ENCODE data around the gene PFN3.

The PFN3 gene

GRCh38 chr5:177355868-177356168 lies 44.6 kb downstream of the PFN3 start:
- TF ChIP-seq SNAI2 (CRISPR knock-in tag; IDR thresholded peaks at IDR 0.05) (no peak), CSDC2 (CRISPR knock-in tag; IDR thresholded peaks at IDR 0.05) (no peak), OSR1 (CRISPR knock-in tag; IDR thresholded peaks at IDR 0.05) (no peak), ZNF70 (CRISPR knock-in tag; IDR thresholded peaks at IDR 0.05) (no peak), ZFP3 (CRISPR knock-in tag; IDR thresholded peaks at IDR 0.05) (no peak), GLIS3 (CRISPR knock-in tag; IDR thresholded peaks at IDR 0.05) (no peak), ISL1 (CRISPR knock-in tag; IDR thresholded peaks at IDR 0.05) (no peak), RARB (CRISPR knock-in tag; IDR thresholded peaks at IDR 0.05) (no peak), POU6F1 (CRISPR knock-in tag; IDR thresholded peaks at IDR 0.05; ENCODE audit: borderline replicate concordance, low read depth) (no peak), PATZ1 (CRISPR knock-in tag; IDR thresholded peaks at IDR 0.05; ENCODE audit: borderline replicate concordance) (no peak)
- ATAC-seq: no peak

GRCh38 chr5:177355162-177355867 lies 45.1 kb downstream of the PFN3 start:
- ATAC-seq: no peak
- TF ChIP-seq ZC3H10 (CRISPR knock-in tag; IDR thresholded peaks at IDR 0.05): no peak
- TF ChIP-seq PATZ1 (CRISPR knock-in tag; IDR thresholded peaks at IDR 0.05; ENCODE audit: borderline replicate concordance): no peak
- TF ChIP-seq POU6F1 (CRISPR knock-in tag; IDR thresholded peaks at IDR 0.05; ENCODE audit: borderline replicate concordance, low read depth): no peak
- no peak for TF ChIP-seq CSDC2 (CRISPR knock-in tag; IDR thresholded peaks at IDR 0.05)
- TF ChIP-seq ZNF70 (CRISPR knock-in tag; IDR thresholded peaks at IDR 0.05): no peak
- no peak for TF ChIP-seq ESRRG (CRISPR knock-in tag; IDR thresholded peaks at IDR 0.05)
- TF ChIP-seq GLIS3 (CRISPR knock-in tag; IDR thresholded peaks at IDR 0.05): no peak
- TF ChIP-seq CREB5 (CRISPR knock-in tag; IDR thresholded peaks at IDR 0.05; ENCODE audit: low read depth): no peak
- TF ChIP-seq RARB (CRISPR knock-in tag; IDR thresholded peaks at IDR 0.05): no peak
- no peak for TF ChIP-seq ARNTL (CRISPR knock-in tag; IDR thresholded peaks at IDR 0.05; ENCODE audit: borderline replicate concordance, low read depth)
- no peak for TF ChIP-seq PPARA (CRISPR knock-in tag; IDR thresholded peaks at IDR 0.05; ENCODE audit: borderline replicate concordance)
- no peak for TF ChIP-seq ISL1 (CRISPR knock-in tag; IDR thresholded peaks at IDR 0.05)
- no peak for TF ChIP-seq TCF4 (CRISPR knock-in tag; IDR thresholded peaks at IDR 0.05; ENCODE audit: borderline replicate concordance)
- no peak for TF ChIP-seq CSRNP3 (CRISPR knock-in tag; IDR thresholded peaks at IDR 0.05)

GRCh38 chr5:177354711-177355110 lies 45.8 kb downstream of the PFN3 start:
- ATAC-seq: no peak
- TF ChIP-seq ZFP30 (CRISPR knock-in tag; IDR thresholded peaks at IDR 0.05): no peak
- no peak for TF ChIP-seq ZC3H10 (CRISPR knock-in tag; IDR thresholded peaks at IDR 0.05)
- no peak for TF ChIP-seq ZNF565 (CRISPR knock-in tag; conservative IDR thresholded peaks at IDR 0.05; ENCODE audit: low read depth)
- TF ChIP-seq CSRNP3 (CRISPR knock-in tag; IDR thresholded peaks at IDR 0.05): no peak
- no peak for TF ChIP-seq ISL1 (CRISPR knock-in tag; IDR thresholded peaks at IDR 0.05)
- TF ChIP-seq BACH2 (CRISPR knock-in tag; IDR thresholded peaks at IDR 0.05; ENCODE audit: borderline replicate concordance): no peak
- TF ChIP-seq TCF4 (CRISPR knock-in tag; IDR thresholded peaks at IDR 0.05; ENCODE audit: borderline replicate concordance): no peak
- TF ChIP-seq ARNTL (CRISPR knock-in tag; IDR thresholded peaks at IDR 0.05; ENCODE audit: borderline replicate concordance, low read depth): no peak
- TF ChIP-seq ESRRG (CRISPR knock-in tag; IDR thresholded peaks at IDR 0.05): no peak
- no peak for TF ChIP-seq SNAI2 (CRISPR knock-in tag; IDR thresholded peaks at IDR 0.05)
- no peak for TF ChIP-seq ZNF8 (CRISPR knock-in tag; IDR thresholded peaks at IDR 0.05)
- TF ChIP-seq CREB5 (CRISPR knock-in tag; IDR thresholded peaks at IDR 0.05; ENCODE audit: low read depth): no peak
- no peak for TF ChIP-seq ZNF70 (CRISPR knock-in tag; IDR thresholded peaks at IDR 0.05)
- TF ChIP-seq POU6F1 (CRISPR knock-in tag; IDR thresholded peaks at IDR 0.05; ENCODE audit: borderline replicate concordance, low read depth): no peak
- no peak for TF ChIP-seq GLIS3 (CRISPR knock-in tag; IDR thresholded peaks at IDR 0.05)

Data from SK-N-SH treated with all-trans-retinoic acid at 6 μM for 48 hours (cell line).